ENCODE measurements around the gene BEST3.
"Not testable (repeated sequence)": the region's sequence is repeated elsewhere in the genome, so short reads cannot be mapped to it uniquely, and the experiment has no call there.

The BEST3 gene

DNA sequence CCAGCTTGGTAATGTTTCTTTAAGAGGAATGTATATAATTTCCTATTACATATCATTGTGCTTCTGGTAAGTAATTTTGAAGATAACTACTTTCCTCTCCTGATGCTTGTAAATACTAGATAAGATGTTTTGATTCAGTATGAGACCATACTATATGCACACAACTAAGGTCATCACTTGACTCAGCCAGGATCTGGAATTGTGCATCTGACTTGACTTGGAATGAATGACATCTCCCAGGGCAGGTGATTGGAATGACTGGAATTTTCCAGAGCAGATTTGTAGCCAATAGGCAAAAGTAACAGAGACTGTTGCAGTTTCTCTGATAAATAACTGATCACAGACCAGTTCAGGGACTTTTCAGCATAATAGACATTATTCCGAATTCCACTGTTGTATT is 11.1 kb downstream of the BEST3 start:
- no peak for DNase-seq (ENCODE audit: low read depth)

DNA sequence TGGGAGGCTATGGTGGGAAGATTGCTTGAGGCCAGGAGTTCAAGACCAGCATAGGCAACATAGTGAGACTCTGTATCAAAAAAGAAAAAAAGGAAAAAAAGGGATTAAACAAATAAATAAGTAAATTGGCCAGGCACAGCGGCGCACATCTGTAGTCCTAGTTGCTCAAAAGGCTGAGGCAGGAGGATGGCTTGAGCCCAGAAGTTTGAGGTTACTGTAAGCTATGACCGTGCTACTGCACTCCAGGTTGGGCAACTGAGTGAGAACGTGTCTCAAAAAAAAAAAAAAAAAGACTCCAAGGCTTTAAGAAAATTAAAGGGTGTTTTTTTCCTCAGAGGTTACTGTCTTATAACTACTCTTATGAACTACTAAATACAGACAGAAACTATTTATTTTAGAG is 11.7 kb downstream of the BEST3 start:
- DNase-seq (ENCODE audit: low read depth), result no peak

DNA sequence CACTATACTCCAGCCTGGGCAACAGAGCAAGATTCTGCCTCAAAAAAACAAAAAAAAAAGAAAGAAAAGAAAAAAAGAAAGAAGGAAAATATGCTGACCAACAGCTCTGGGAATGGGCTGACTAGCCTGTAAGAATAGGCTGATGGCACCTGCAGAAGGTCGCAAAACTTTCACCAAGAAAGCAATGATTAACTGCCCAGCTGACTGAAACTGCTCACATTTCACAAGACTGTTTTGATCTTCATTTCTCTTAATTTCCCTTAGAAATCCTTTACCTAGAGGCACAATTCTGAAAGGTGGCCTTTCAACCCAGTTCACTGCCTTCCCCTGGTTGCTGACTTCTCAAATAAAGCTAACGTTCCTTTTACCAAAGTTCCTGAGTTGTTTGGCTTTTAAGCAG is 12.4 kb downstream of the BEST3 start:
- DNase-seq (ENCODE audit: low read depth), result no peak

DNA sequence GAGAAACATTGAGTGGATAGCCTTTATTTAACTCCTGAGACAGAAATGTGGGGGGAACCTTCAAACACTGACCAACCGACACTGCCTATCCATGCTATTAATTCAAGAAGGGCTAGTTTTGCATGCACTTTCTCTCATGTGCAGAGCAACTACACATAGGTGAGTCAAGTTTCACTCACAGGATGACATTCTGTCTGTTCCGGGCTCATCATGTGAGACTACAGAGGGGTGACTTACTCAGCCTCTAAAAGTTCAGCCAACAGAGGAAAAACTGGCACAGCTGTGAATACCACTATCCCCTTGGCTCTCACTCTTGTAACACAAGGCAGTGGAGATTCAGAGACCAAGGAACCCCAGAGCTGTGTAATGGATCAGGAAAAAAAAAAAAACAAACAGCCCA is 13.3 kb downstream of the BEST3 start:
- DNase-seq (ENCODE audit: low read depth), result no peak

DNA sequence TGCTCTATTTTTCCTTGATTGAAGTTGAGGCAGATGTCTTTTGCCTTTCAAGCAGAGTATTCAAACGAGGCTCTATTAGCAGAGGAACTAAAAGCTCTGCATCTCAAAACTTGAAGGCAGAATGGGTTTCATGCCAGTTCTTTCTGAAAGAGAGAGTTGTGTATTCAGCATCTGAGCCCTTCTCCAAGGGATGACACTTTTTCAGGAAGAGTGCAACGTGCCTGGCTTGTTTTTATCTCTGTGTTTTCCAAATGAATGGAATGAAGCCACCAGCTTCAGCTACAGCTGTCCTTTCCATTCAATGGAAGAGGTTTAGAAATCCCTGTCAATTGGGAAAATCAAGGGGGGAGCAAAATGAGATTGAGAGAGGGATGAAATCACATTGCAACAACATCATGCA is 14.6 kb downstream of the BEST3 start:
- DNase-seq (ENCODE audit: low read depth), result no peak

DNA sequence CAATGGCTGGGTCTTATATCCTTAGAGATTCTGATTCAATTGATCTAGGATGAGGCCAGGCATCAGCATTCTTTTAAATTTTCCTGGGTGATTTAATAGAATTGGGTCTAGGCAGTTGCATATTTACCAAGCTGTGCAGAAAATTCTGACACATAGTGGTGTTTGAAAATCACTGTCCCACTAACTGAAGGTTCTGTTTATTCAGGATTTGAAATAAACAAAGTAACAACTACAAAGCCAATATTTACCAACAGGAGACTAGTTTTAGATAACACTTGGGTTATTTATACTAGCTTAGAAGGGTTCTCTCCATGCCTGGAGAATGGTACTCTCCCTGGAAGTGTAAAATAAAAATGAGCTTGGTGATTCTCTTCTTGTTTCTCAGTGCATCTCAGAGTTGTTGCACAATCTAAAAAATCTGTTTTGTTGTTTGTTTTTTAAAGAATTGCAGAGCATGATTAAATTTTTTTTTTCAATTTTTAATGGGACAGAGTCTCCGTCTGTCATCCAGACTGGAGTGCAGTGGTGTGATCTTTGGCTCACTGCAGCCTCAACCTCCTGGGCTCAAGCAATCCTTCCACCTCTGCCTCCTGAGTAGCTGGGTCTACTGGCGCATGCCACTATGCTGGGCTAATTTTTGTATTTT is 16.9 kb downstream of the BEST3 start:
- no peak for DNase-seq (ENCODE audit: low read depth)

DNA sequence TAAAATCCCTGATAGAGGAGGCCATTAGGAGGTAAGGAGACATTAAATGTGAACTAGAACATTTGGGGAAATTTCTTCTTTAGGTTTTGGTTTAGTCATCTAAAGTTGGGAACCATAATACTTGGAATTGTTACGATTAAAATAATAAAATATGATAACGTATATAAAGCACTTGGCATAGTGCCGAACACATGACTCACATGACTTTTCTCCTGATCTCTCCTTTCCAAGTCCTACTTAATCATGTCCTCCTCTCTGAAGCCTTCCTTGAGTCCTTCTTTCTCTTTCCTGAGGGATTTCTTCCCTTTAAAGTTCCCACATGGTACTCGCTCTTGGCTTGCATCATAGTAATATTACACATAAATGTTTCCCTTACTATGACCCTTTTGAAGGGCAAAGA is 20.0 kb downstream of the BEST3 start:
- DNase-seq (ENCODE audit: low read depth), result no peak

DNA sequence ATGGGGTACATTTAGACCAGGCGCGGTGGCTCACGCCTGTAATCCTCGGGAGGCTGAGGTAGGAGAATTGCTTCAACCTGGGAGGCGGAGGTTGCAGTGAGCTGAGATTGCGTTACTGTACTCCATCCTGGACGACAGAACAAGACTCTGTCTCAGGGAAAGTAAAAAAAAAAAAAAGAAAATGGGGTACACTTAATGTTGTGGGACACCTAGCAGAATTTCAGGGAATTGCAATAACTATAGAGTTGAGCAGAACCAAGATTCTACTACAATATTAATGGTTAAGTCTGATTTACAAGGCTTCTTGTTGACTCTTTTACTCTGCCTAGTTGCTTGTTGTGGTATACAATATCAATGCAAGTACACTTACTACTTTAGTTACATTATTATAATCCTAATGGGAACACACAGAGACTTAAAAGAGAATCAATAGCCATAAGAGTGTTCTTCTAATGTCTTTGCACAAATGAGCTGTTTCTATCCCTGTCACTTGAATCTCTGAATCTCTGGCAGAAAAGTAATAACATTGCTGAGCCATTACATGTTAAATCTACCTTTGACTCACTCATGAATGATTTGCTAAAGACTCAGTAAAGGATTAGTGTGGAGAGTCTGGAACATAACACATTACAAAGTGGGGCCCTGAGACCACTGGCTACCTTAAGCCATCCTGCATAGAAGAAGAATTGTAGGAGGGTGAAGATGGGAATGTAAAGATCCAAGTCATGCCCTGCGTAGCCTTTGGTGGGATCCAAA is 22.7 kb downstream of the BEST3 start:
- DNase-seq (ENCODE audit: low read depth), result no peak

DNA sequence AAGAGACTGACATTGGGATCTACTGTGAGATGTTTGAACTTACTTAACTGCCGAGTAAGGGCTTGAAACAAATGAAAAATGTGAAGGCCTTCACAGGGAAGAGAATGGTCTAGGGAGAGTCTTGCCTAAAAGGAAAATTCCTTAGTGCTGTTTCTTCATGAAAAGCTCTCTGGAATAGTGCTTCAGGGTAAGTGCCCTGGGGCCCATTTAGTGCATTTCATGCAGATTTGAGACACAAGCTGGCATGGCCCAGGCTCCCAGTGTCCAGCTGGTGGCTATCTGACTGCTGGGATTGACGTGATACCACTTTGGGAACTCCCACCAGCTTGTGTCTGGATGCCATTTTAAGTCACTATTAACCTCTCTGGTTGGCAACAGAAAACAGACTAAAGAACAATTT is 26.9 kb downstream of the BEST3 start:
- no peak for DNase-seq (ENCODE audit: low read depth)

DNA sequence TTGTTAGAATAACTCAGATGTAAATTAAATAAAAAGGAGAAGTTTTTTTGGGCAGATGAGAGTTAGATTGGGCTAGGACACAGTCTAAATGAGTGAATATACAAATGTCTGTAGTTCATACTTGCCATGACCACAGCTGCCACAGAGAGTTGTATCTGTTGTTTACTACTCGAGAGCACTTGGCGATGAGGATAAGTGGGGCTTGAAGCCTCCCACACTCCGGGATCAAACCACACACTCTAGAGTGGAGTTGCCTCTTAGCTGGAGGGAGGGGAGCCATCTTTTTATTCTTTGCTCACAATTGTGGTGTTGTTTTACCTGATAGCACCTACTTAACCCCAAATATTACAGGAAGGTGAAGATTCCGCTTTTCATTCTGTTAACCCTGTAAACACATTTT is 27.5 kb downstream of the BEST3 start:
- no peak for DNase-seq (ENCODE audit: low read depth)

DNA sequence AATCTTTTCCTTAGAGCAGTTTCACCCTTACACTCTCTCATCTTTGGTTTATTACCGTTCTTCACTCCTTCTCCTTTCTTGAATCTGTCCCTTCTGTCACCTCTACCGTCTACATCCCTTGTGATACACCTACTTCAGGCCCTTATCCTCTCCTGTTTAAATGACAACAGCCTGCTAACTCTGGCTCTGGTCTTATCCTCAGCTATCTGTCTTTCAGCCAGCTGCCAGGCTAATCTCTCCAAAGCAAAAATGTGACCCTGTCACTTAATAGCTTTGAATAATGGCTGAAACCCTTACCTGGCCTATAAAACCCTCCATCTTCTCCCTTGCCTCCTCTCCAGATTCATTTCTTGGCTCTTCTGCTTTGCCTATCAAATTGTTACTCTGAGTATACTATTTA is 32.3 kb downstream of the BEST3 start:
- no peak for DNase-seq (ENCODE audit: low read depth)

DNA sequence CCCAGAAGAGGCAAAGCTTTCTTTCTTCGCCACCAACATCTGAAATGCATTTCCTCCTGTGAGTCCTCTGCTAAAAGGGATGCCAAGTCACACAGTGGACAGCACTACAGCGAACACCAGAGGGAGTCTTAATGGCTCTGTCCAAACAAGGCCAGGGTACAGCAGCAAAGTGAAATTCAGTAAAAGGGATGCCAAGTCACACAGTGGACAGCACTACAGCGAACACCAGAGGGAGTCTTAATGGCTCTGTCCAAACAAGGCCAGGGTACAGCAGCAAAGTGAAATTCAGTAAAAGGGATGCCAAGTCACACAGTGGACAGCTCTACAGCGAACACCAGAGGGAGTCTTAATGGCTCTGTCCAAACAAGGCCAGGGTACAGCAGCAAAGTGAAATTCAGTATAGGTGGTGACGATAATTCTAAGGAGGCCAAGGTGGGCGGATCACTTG is 34.1 kb downstream of the BEST3 start:
- DNase-seq (ENCODE audit: low read depth), result not testable (repeated sequence)

DNA sequence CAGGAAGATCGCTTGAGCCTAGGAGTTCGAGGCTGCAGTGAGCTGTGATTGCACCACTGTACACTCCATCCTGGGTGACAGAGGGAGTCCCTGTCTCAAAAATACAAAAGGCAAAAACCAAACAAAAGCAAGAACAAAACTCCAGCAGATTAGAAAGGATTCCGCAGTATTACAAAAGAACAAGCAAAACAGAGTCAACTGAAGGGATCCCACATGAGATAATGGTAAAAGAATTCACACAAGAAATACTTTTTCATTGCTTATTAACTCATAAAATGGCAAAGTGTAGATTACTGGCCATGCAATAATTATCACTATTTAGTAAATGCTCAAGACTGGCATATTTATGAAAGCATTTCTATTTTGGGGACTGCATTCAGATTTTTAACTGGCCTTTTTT is 35.4 kb downstream of the BEST3 start:
- no peak for DNase-seq (ENCODE audit: low read depth)

DNA sequence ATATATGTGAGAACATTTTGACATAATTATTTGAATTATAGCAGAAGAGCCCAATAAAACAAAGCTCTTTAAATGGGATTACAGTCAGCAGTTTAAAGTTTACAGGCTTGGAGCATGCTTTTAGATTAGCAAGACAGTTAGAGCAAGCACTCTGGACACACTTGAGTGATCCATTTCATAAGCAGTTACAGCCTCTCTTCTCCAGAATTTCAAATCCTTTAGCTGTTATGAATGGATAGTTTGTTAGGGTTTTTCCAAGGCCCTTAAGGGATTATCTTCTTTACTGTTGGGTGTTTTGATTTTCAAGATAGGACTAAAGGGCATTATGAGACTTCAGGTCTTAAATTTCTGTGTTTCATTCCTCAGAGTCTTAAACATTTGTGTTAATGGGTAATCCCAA is 36.3 kb downstream of the BEST3 start:
- DNase-seq (ENCODE audit: low read depth), result no peak

DNA sequence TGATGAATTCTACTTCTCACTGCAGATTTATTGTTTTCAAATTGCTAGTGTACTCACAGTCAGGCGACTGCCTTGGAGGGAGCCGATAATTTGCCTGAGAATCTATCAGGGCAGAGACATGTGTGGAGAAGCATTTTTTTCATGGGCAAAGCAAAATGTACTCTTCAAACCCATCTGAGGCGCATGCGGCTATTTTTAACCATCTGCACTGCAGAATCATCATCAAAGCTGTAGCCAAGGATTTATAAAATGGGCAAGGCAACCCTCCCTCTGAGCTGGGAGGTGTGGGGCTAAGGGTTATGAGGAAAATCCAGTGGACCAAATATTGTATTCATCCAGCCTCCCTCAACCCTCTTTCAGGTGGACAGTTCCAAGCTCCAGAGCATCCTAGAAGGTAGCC is 37.7 kb downstream of the BEST3 start:
- DNase-seq (ENCODE audit: low read depth), result no peak

DNA sequence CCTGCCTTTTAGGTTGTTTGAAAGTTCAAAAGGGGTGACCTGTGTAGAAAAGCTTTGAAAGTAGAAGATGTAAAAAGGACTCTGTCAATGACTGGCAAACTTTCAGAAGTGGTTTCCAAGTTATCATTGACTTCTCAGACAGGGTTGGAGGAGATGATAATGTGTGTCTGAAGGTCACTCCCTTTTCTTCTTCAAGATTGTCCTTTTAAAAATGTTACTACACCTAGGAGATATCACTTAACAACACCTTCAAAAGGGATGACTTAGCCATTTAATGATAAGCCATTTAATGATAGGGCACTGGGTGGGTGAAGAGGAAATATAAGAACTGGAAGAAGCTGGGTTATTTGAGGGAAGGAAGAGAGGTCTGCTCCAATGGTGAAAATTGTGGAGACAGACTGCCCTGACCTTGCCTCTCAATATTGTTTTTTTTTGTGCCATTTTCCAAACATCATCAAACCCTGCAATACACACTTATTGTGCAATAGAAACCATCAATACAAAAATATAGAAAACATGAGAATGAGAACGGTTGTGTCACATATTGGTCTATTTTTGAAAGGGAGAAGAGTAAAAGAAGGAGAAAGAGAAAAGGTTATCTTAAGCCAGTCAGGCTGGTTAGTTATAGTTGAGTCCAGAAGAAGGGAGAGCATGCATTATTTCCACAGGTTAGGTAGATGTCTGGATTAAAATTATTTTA is 38.8 kb downstream of the BEST3 start:
- no peak for DNase-seq (ENCODE audit: low read depth)

DNA sequence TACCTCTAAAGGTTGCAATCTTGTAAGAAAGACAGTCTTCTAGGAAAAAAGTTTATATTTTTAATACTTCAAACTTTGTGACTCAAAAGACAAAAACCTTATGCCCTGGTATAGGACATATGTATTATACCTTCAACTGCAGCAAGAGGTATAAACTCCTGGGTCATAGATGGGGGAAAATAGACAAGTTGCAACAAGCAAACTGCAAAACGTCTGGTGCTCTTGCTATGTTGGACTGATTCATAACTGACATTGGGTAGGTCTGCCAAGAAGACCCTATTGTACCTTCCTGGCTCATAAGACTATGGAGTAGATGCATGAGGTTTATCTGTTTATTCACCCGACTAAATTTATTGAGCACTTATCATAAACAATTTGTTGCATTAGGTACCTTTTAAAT is 40.9 kb downstream of the BEST3 start:
- DNase-seq (ENCODE audit: low read depth), result no peak

DNA sequence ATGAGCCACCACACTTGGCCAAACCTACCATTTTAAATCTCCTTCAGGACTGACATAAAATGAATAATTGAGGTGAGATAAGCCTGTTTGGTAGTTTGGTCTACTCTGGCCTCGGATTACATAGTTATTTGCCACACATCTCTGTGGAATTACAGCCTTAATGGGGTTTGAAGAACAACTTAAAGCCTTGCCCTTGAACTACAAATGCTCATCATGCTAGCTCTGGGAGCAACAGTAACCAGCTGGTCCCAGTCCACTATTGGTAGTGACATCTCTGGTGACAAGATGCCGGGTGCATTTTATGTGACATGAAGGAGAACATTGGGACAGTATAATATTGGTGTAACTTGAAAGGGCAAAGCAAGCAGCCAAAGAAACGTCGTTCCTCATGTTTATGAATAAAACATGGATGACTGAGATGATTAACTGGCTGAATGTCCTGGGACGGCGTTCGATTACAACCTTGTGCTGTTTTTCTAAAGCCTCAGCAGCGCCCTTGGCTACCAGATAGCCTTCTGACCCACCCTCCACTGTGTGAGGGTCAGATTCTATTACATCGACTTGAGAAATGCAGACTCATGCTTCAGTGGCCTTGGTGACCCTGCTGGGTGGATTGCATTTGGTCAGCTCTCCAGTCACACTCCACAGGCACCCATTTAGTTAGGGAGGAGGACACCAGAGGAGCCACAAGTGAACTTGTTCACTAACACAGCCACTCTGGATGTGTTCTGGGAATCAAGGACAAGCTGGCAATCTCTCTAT is 41.5 kb downstream of the BEST3 start:
- DNase-seq (ENCODE audit: low read depth), result no peak

DNA sequence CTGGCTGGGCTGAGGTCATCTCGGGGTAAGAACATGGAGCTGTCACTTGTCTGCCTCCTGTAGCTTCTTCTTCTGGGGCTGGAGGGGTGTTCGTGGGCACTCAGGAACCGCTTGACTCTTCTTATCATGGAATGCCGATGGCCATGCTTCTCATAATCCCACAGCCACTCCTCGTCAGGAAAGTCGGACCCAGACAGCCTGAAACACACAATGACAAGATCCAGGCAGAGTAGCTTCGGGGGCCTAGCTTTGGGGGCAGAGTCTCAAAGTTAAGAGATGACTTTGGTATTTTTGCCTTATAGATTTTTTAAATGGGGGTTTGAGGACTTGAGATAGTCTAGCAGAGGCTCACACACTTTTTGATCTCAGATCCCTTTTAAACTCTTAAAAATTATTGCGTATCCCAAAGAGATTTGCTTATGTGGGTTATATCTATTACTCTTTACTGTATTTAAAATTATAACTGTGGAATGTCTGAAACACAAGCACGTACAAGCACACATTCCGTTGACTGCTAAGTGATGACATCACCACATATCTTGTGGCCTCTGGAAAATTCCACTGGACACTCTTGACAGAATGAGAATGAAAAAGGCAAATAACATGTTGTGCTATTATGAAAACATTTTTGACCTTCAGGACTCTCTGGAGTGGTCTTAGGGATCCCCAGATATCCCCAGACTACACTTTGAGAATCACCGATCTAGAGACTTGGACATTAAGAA is 43.3 kb downstream of the BEST3 start:
- no peak for DNase-seq (ENCODE audit: low read depth)

DNA sequence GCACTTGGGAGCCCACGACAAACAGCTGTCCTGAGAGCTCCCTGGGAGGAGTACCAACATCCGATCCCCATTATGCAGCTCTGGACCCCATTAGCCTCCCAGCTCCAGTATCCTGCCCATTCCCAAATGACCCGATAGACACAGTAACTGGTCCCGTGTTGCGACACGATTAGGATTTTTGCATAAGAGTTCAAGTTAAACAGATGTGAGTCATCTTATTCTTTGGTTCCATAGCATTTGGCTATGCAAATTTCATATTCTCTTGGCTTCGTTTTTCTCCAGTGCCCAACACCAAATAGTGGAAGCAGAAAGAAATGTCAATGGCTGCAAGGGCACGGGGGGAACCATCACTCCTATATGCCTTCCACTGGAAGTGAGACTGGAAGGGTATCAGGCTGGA is 45.4 kb downstream of the BEST3 start:
- DNase-seq (ENCODE audit: low read depth), result no peak

DNA sequence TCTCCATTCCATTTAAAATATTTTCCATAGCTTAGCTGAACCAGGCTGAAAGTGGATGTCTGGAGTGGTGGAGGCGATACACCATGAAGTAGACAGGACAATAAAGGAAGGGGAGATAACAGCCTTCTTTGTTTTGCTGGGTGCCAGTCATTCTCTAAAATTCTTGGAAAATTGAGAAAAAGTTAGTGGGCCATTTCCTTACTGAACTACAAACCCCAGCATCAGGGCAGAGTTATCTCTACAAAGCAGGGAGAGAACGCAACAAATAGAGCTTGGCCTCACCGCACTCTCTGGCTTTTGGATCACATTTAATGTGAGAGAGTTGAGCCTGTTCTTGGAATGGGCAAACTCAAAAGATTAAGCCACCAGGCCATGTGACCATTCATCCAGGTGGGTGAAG is 47.2 kb downstream of the BEST3 start:
- no peak for DNase-seq (ENCODE audit: low read depth)

DNA sequence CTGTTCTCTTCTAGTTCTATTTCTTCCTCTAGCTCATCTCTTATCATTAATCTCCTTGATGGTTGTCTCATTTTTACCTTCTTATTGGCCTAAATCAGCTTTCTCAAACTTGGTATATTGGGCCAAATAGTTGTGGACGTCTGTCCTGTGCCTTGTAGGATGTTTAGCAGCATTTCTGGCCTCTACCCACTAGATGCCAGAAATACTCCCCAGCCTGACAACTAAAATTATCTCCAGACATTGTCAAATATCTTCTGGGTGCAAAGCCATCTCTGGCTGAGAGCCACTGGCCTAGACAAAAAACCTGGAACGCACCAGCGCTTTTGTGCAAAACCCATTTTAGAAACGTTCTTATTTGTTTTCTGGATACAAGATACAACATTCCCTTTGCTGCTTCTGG is 49.6 kb downstream of the BEST3 start:
- no peak for DNase-seq (ENCODE audit: low read depth)

Measured in activated T-helper 1 cell treated with Interleukin-2 at 50 U/mL for 16 hours (primary cell).